Measurements from ENCODE around the gene SV2B.
"Not testable (repeated sequence)": the region's sequence is repeated elsewhere in the genome, so short reads cannot be mapped to it uniquely, and the experiment has no call there.

DNA sequence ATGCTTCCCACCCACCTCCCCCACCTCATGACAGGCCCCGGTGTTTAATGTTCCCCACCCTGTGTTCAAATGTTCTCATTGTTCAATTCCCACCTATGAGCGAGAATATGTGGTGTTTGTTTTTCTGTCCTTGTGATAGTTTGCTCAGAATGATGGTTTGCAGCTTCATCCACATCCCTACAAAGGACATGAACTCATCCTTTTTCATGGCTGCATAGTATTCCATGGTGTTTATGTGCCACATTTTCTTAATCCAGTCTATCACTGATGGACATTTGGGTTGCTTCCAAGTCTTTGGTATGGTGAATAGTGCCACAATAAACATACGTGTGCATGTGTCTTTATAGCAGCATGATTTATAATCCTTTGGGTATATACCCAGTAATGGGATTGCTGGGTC lies 244.9 kb downstream of the SV2B start:
- not testable (repeated sequence) for TF ChIP-seq CTCF (conservative IDR thresholded peaks at IDR 0.05); EZH2 (IDR thresholded peaks at IDR 0.05; ENCODE audit: low read depth)
